ENCODE measurements around the gene KCNQ1.

KCNQ1 gene

GRCh38 chr11:2781408-2782274 is 336.8 kb downstream of the KCNQ1 start:
- DNase-seq (ENCODE audit: low read depth) = no peak
- no peak for TF ChIP-seq CTCF (IDR thresholded peaks at IDR 0.05; ENCODE audit: insufficient read depth, low read depth, low read length, missing control alignments)

GRCh38 chr11:2782769-2783168 is 338.0 kb downstream of the KCNQ1 start:
- no peak overlapping the region for H3K4me3 ChIP-seq (ENCODE audit: low read length)
- TF ChIP-seq CTCF (IDR thresholded peaks at IDR 0.05; ENCODE audit: insufficient read depth, low read depth, low read length, missing control alignments) = no peak
- DNase-seq (ENCODE audit: low read depth) = no peak

More at GRCh38 chr11:2781408-2782274, 336.8 kb downstream of the KCNQ1 start:
- H3K4me3 ChIP-seq (ENCODE audit: low read length) = no peak overlapping the region

- H3K4me3 ChIP-seq (ENCODE audit: low read length) = no peak overlapping the region
- DNase-seq (ENCODE audit: low read depth) = peak; percentile 24
- TF ChIP-seq CTCF (IDR thresholded peaks at IDR 0.05; ENCODE audit: insufficient read depth, low read depth, low read length, missing control alignments) = no peak
Measured at GRCh38 chr11:2783536-2784082, 338.8 kb downstream of the KCNQ1 start.

GRCh38 chr11:2787816-2788167 is 343.0 kb downstream of the KCNQ1 start:
- no peak overlapping the region for H3K4me3 ChIP-seq (ENCODE audit: low read length)
- no peak for DNase-seq (ENCODE audit: low read depth)
- TF ChIP-seq CTCF (IDR thresholded peaks at IDR 0.05; ENCODE audit: insufficient read depth, low read depth, low read length, missing control alignments) = no peak

- DNase-seq (ENCODE audit: low read depth) = no peak
- TF ChIP-seq CTCF (IDR thresholded peaks at IDR 0.05; ENCODE audit: insufficient read depth, low read depth, low read length, missing control alignments) = no peak
- H3K4me3 ChIP-seq (ENCODE audit: low read length) = no peak overlapping the region
Measured at GRCh38 chr11:2788168-2789071, 343.6 kb downstream of the KCNQ1 start.

GRCh38 chr11:2789331-2789730 is 344.5 kb downstream of the KCNQ1 start:
- DNase-seq (ENCODE audit: low read depth) = no peak
- H3K4me3 ChIP-seq (ENCODE audit: low read length) = no peak overlapping the region
- TF ChIP-seq CTCF (IDR thresholded peaks at IDR 0.05; ENCODE audit: insufficient read depth, low read depth, low read length, missing control alignments) = no peak

All from epithelial cell of esophagus (primary cell).